Lower leg skin (tissue), 4 donors: ENCODE measurements around the gene DNAJC10. TPM values are rescaled to one million over a fixed set of nuclear protein-coding genes. Genes with fewer than 3 reads are reported as not detected.

Experiments used
- DNase-seq, 2 donors: peaks; one replicate each; pipeline ENCODE4 v3.0.0-alpha.2; 2019; ENCODE audit warnings: low spot score in 2 of 2
- H3K4me3 ChIP-seq: fragments of 200-600 bp; sonication (generic); 2 replicates; pipeline ENCODE4 v1.5.1; 2017; ENCODE audit warnings: mild to moderate bottlenecking, low read depth; ENCODE audit not compliant: poor library complexity, severe bottlenecking
- CTCF ChIP-seq, 3 donors: fragments of 450-650 bp; IDR thresholded peaks; one replicate each; pipeline ENCODE4 v1.5.1; 2016; ENCODE audit warnings: antibody characterized with exemption in 3 of 3, mild to moderate bottlenecking in 3 of 3, moderate library complexity in 2 of 3
- POLR2A ChIP-seq, 2 donors: fragments of 450-650 bp; IDR thresholded peaks; one replicate each; pipeline ENCODE4 v1.6.1; 2016 to 2017; ENCODE audit warnings: antibody characterized with exemption in 2 of 2, mild to moderate bottlenecking in 1 of 2, moderate library complexity in 1 of 2
- WGBS, 2 donors: methylation state at CpG; one replicate each; pipeline ENCODE4 v1.1.5; 2018; 5-methylcytosine and 5-hydroxymethylcytosine counted together
- intact Hi-C: fragments of 100-400 bp; cut with DNase I; formaldehyde crosslinking; loops from one replicate; pipeline ENCODE4 v1.15.0; 2023; ENCODE audit warnings: low total_unique reads
- total RNA-seq, 4 donors: library from RNA; depleted of rRNA; stranded (reverse); fragments of >200 nt; gene quantifications; one replicate each; pipeline ENCODE4 v1.1.0, GENCODE V29; 2016

Gene DNAJC10
- total RNA-seq, 4 donors from 2014 or later: 13.3 to 29.2 (median 18.9) TPM

GRCh38 chr2:182824767-182825158 lies 108.7 kb downstream of the DNAJC10 start:
- DNase-seq: no peak
- TF ChIP-seq CTCF (IDR thresholded peaks at IDR 0.05): no peak
- TF ChIP-seq POLR2A (IDR thresholded peaks at IDR 0.05): no peak
- WGBS, 2 donors: 73 to 82% methylated on average over 6 of the region's 6 CpGs
- H3K4me3 ChIP-seq: no peak overlapping the region
- intact Hi-C loops: loop anchor here (10.0 kb wide), 1 partner anchor 1980 kb away; no protein-coding TSS in a partner anchor

- intact Hi-C loops: loop anchor here (10.0 kb wide), 1 partner anchor 1979 kb away; no protein-coding TSS in a partner anchor
- no peak overlapping the region for H3K4me3 ChIP-seq
- no peak for DNase-seq
- TF ChIP-seq POLR2A (IDR thresholded peaks at IDR 0.05) (no peak), CTCF (IDR thresholded peaks at IDR 0.05) (no peak)
- WGBS, 2 donors: 73 to 75% methylated on average over 1 of the region's 1 CpG
Observed at GRCh38 chr2:182826064-182826463, 110.0 kb downstream of the DNAJC10 start.

- WGBS, 2 donors: 83 to 84% methylated on average over 3 of the region's 3 CpGs
- DNase-seq: no peak
- H3K4me3 ChIP-seq: no peak overlapping the region
- TF ChIP-seq POLR2A (IDR thresholded peaks at IDR 0.05) (no peak), CTCF (IDR thresholded peaks at IDR 0.05) (no peak)
- intact Hi-C loops: loop anchor here (10.0 kb wide), 1 partner anchor 1978 kb away; no protein-coding TSS in a partner anchor
Observed at GRCh38 chr2:182826496-182826895, 110.4 kb downstream of the DNAJC10 start.

- intact Hi-C loops: loop anchor here (10.0 kb wide), 1 partner anchor 1977 kb away; no protein-coding TSS in a partner anchor
- 72 to 87% methylated on average over 2 of the region's 2 CpGs for WGBS, 2 donors
- no peak overlapping the region for H3K4me3 ChIP-seq
- no peak for DNase-seq
- no peak for TF ChIP-seq CTCF (IDR thresholded peaks at IDR 0.05)
- no peak for TF ChIP-seq POLR2A (IDR thresholded peaks at IDR 0.05)
Observed at GRCh38 chr2:182827182-182827879, 111.3 kb downstream of the DNAJC10 start.

- intact Hi-C loops: no loop called here
- TF ChIP-seq CTCF (IDR thresholded peaks at IDR 0.05) (no peak), POLR2A (IDR thresholded peaks at IDR 0.05) (no peak)
- no peak overlapping the region for H3K4me3 ChIP-seq
- DNase-seq: no peak
Observed at GRCh38 chr2:182831101-182831500, 115.0 kb downstream of the DNAJC10 start.

DNA sequence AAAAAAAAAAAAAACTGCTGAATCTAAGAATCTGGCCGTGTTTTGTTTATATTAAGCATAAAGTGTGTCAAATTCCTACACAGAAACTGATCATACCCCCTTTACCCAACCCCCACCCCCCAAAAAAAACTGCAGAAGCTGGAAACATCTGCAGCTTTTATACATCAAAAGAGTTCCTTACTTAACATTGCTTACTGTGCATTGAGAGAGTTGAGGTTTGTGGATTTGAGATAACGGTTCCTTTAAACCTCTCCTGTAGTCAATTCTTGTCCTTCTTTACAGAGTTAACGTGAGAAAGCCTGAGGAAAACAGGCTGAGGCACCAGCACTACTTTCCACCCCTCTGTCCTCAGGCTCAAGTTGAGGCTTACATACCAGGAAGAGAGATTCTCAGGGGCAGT lies 115.9 kb downstream of the DNAJC10 start:
- 67 to 80% methylated on average over 3 of the region's 3 CpGs for WGBS, 2 donors
- no peak overlapping the region for H3K4me3 ChIP-seq
- DNase-seq: no peak
- intact Hi-C loops: no loop called here
- TF ChIP-seq POLR2A (IDR thresholded peaks at IDR 0.05): no peak
- TF ChIP-seq CTCF (IDR thresholded peaks at IDR 0.05): no peak
